D721Med (cell line): ENCODE data around the gene IZUMO1R.
"Not testable (repeated sequence)": the region's sequence is repeated elsewhere in the genome, so short reads cannot be mapped to it uniquely, and the experiment has no call there.

Source experiments
- DNase-seq: peaks from one replicate; pipeline ENCODE4 v3.0.0; 2011; ENCODE audit warnings: low spot score; ENCODE audit not compliant: insufficient read length
- FAIRE-seq: peaks from 2 replicates; lab custom pipeline; 2011; peaks lifted over from hg19 to GRCh38; lab: Jason Lieb, UNC
- TF ChIP-seq, protein P1 (sequence below): IDR thresholded peaks from 2 replicates; pipeline ENCODE4 v1.5.1; 2012; ENCODE audit warnings: mild to moderate bottlenecking, control low read depth; ENCODE audit not compliant: insufficient read depth; ENCODE audit errors: missing control alignments

IZUMO1R gene

DNA sequence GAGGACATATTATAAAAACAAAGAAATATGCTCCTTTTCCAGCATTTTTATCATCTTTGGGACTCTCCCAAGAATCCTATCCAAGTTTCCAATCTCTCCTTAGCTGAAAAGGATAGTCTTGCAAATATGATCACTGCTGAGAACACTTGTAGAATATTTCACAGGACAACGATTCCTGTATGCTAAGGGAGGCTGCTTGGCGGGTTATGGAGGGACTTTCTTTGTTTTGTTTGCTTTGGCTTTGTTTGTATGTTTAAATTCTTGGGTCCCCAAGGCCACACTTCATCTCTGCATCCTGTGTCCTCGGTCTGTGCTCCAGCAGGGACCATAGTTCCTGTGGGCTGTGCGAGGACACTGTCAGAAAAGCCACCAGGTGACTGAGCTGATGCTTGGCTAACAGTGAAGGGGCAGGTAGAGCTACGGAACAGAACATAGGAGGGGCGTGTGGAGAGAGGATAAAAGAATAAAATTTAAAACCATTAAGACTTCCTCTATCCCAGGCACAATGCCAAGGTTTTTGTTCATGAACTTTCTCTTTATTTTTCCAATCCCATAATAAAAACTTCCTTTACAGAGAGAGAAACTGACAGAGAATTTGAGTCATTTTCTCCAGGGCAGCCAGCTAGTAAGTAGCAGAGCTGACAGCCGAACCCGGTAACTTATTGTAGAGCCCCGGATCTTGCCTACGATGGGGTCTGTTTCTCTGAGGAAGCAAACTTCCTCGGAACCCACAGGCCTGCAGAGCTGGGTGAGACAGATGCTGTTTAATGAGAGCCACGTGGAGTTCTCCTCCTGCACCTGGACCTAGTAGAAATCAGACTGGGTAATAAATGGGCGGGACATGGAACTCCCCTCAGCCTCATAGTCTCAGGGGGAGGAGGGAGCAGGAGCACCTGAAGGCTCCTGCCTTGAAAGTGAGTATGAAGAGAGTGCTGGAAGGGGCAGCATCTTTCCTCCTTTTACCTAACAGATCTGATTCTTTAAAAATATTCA is at the start of gene IZUMO1R:
TSS of gene IZUMO1R (plus strand) at position 615 of the 993 bp plus-strand sequence. CDS start 1,057 bp downstream, outside the sequence.
- FAIRE-seq (no peak), DNase-seq (no peak)
- TF ChIP-seq, protein P1, sequence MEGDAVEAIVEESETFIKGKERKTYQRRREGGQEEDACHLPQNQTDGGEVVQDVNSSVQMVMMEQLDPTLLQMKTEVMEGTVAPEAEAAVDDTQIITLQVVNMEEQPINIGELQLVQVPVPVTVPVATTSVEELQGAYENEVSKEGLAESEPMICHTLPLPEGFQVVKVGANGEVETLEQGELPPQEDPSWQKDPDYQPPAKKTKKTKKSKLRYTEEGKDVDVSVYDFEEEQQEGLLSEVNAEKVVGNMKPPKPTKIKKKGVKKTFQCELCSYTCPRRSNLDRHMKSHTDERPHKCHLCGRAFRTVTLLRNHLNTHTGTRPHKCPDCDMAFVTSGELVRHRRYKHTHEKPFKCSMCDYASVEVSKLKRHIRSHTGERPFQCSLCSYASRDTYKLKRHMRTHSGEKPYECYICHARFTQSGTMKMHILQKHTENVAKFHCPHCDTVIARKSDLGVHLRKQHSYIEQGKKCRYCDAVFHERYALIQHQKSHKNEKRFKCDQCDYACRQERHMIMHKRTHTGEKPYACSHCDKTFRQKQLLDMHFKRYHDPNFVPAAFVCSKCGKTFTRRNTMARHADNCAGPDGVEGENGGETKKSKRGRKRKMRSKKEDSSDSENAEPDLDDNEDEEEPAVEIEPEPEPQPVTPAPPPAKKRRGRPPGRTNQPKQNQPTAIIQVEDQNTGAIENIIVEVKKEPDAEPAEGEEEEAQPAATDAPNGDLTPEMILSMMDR: no peak

DNA sequence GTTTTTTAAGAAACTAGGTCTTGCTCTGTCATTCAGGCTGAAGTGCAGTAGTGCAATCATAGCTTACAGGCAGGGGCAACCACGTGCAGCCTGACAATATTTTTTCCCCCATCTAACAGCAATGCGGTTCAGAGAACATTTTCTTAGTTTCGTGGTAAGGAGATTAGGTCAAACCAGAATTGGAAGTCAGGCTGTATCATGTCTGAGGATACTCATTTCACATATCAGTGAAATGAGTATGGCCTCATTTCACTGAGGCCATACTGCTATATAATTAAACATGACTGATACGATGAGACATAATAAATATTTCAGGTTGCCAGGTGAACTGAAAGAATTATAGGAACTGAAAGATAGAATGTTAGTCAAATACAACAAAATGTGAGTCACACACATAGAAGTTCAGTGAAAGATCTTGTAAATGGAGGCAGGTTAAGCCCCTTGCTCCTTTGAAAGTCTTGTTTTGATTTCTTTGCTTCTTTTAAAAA is 32.5 kb upstream of the IZUMO1R start:
- TF ChIP-seq, protein P1: no peak
- DNase-seq (no peak), FAIRE-seq (no peak)

DNA sequence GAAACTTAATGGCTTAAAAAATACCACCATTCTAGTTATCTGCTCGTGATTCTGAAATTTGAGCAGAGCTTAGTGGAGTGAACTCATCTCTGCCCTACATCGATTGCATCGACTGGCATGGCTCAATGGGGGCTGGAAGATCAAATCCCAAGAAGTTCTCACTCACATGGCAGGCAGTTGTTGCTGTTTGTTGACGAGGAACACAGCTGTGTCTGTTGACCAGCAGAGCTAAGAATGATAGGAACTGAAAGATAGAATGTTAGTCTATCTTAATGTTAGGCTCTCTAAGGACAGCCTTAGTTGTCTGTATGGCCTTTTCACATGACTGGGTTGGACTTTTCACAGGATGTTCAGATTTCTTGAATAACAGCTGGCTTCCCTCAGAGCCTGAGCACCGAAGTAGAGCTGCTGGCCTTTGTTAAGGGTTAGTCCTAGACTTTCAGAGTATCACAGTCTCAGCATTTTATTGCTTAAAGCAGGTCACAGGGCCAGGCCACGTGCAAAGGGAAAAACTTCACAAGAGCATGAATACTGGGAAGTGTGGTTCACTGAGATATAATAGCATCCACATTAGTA is 31.6 kb upstream of the IZUMO1R start:
- no peak for DNase-seq
- TF ChIP-seq, protein P1: no peak
- FAIRE-seq: no peak

DNA sequence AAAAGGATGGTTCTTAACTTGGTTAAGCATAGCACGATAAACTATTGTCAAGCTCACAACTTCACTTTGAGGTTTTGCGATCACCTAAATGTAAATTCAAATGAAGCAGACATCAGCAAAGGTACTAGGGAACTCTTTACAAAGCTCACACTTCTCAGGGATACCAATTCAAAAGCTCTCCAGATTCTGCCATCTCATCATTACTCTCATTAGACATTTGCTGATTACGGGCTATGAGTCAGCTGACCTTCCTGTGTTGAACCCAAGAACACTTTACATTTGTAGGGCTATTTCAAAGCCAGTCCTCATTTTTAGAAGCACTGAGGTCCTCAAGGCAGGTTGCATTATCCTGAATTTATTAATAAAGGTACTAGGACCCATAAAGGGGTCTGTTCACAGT is 28.4 kb upstream of the IZUMO1R start:
- TF ChIP-seq, protein P1: no peak
- DNase-seq (no peak), FAIRE-seq (no peak)

DNA sequence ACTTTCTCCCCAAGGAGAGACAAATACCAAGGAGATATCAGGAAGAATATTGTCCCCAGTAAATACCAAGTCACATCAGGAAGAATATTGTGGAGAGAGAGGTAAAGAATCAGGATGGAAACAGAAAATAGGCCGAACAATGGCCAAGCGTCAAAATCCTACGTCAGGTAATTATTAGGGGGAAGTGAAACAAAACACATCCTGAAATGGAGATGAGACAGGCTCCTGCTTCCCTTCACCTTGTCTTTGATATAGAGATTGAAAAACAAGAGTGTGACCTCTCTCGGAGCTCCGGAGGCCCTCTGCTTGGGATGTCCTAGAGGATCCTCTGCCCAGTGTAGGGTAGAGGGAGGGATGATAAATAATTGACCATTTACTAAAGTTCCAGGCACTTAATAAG is 27.4 kb upstream of the IZUMO1R start:
- DNase-seq (no peak), FAIRE-seq (no peak)
- TF ChIP-seq, protein P1: no peak

DNA sequence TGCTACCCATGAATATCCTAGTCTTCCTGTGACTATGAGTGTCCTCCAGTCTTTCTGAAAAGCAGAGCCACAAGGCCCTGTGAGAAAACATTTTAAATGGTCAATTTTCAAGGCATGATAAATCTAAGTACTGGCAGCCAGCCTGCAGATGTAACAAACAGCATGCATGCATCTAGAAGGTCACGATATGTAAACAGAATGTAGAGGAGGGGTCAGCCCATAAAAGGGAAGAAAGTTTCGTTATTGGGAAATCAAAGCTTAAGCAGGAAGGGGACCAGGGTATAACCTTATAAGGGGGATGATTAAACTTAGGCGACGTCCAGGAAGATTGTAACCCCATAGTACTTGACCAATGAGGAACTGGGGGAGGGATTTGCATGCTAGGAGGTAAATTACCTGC is 26.2 kb upstream of the IZUMO1R start:
- FAIRE-seq, DNase-seq: not testable (repeated sequence)

DNA sequence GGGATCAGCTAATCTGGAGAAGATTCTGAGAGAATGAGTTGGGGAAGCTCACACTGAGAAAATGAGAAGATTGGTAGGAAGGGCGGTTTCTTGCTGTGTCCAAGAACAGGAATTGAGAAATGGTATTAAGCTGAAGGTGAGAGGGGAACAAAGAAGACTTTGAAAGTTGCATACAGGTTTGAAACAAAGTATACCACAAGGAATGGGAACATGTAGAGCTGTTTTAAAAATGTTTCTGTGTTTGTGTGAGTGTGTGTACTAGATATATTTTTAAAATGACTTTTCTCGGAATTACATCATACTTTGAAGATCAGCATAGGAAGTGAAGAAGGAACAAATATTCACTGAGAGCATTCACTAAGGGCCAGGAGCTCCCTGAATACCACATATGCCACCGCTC is 24.4 kb upstream of the IZUMO1R start:
- TF ChIP-seq, protein P1: no peak
- no peak for DNase-seq
- no peak for FAIRE-seq
